GM12878 (cell line): ENCODE measurements around the gene DNAJC17. TPM values are rescaled to one million over a fixed set of nuclear protein-coding genes. Genes with fewer than 3 reads are reported as not detected.

Source experiments
- ATAC-seq: fragments of 200-7000 bp; cut with Tn5 transposase; 3 replicates; pipeline ENCODE4 v1.9.1; 2020; ENCODE audit warnings: mild to moderate bottlenecking, moderate library complexity
- BruUV-seq: library from RNA; stranded (reverse); fragments of 400-500 nt; replicated peaks from 2 replicates; lab custom pipeline; 2021; lab: Mats Ljungman, UMichigan
- CTCF ChIA-PET: fragments of 300-600 bp; sonication (Branson Sonifier 250); formaldehyde crosslinking; extraction: SDS; loops from one replicate; lab custom pipeline; 2021; ENCODE audit warnings: inconsistent platforms; lab: Yijun Ruan, JAX
- POLR2A ChIA-PET: fragments of 350-600 bp; formaldehyde crosslinking; extraction: SDS; loops from one replicate; lab custom pipeline; 2021; ENCODE audit warnings: inconsistent platforms; lab: Charles Lee
- RAD21 ChIA-PET: fragments of 300-600 bp; sonication (Branson Sonifier 250); formaldehyde crosslinking; loops from one replicate; lab custom pipeline; 2023; ENCODE audit warnings: antibody characterized with exemption; ENCODE audit not compliant: unreplicated experiment; lab: Charles Lee
- SMC1A ChIA-PET: fragments of 300-600 bp; sonication (Branson Sonifier 250); formaldehyde crosslinking; loops from one replicate; lab custom pipeline; 2023; ENCODE audit not compliant: unreplicated experiment, uncharacterized antibody; lab: Charles Lee
- DNase-seq: peaks from one replicate; pipeline ENCODE4 v3.0.0-alpha.2; 2011; ENCODE audit warnings: low read depth, low spot score
- FAIRE-seq: peaks from 3 replicates; lab custom pipeline; 2011; peaks lifted over from hg19 to GRCh38; lab: Jason Lieb, UNC
- H2AFZ ChIP-seq: 2 replicates; pipeline ENCODE4 v1.6.0; 2011; ENCODE audit warnings: low read depth, low read length, control low read depth; ENCODE audit not compliant: control insufficient read depth
- H3K27ac ChIP-seq: 2 replicates; pipeline ENCODE4 v1.5.1; 2011; ENCODE audit warnings: control low read depth; ENCODE audit not compliant: control insufficient read depth, insufficient read depth
- H3K27me3 ChIP-seq, 2 experiments: replicated peaks in 1 of 2; 2 replicates each; pipeline versions ENCODE4 v1.6.0 to v1.6.1; 2011; ENCODE audit warnings: low read length in 1 of 2; ENCODE audit not compliant: control insufficient read depth in 2 of 2, insufficient read depth in 2 of 2
- H3K36me3 ChIP-seq, 2 experiments: 2 replicates each; pipeline ENCODE4 v1.5.1; 2011; ENCODE audit warnings: low read length in 1 of 2; ENCODE audit not compliant: control insufficient read depth in 2 of 2, insufficient read depth in 2 of 2
- H3K4me1 ChIP-seq: 2 replicates; pipeline ENCODE4 v1.6.1; 2011; ENCODE audit warnings: mild to moderate bottlenecking, low read length, moderate library complexity, mixed read lengths; ENCODE audit not compliant: control insufficient read depth, insufficient read depth
- H3K4me2 ChIP-seq: 2 replicates; pipeline ENCODE4 v1.6.0; 2011; ENCODE audit warnings: control low read depth; ENCODE audit not compliant: control insufficient read depth, insufficient read depth
- H3K4me3 ChIP-seq: fragments of 200-600 bp; sonication (generic); 2 replicates; pipeline ENCODE4 v1.5.1; 2016
- H3K79me2 ChIP-seq: 2 replicates; pipeline ENCODE4 v1.6.0; 2011; ENCODE audit warnings: low read length; ENCODE audit not compliant: control insufficient read depth, insufficient read depth
- H3K9ac ChIP-seq: 2 replicates; pipeline ENCODE4 v1.8.0; 2011; ENCODE audit warnings: low read length, control low read depth, mixed read lengths; ENCODE audit not compliant: control insufficient read depth, insufficient read depth
- H3K9me3 ChIP-seq: replicated peaks from 3 replicates; pipeline ENCODE4 v1.5.1; 2011; ENCODE audit warnings: mild to moderate bottlenecking, low read length; ENCODE audit not compliant: control insufficient read depth, insufficient read depth
- H4K20me1 ChIP-seq: 2 replicates; pipeline ENCODE4 v1.6.0; 2011; ENCODE audit not compliant: control insufficient read depth, insufficient read depth
- CBX3 ChIP-seq: fragments of 200-600 bp; sonication (generic); IDR thresholded peaks from 2 replicates; pipeline ENCODE4 v1.6.1; 2016; ENCODE audit warnings: low read depth, borderline replicate concordance
- CREB1 ChIP-seq: IDR thresholded peaks from 2 replicates; pipeline ENCODE4 v1.6.1; 2012; ENCODE audit warnings: low read depth, mild to moderate bottlenecking, inconsistent platforms
- MTA2 ChIP-seq: fragments of 450-650 bp; IDR thresholded peaks from 2 replicates; pipeline ENCODE4 v1.6.1; 2016; ENCODE audit warnings: low read depth, mild to moderate bottlenecking, moderate library complexity
- NFYB ChIP-seq: IDR thresholded peaks from 2 replicates; pipeline ENCODE4 v1.6.1; 2011; ENCODE audit warnings: low read depth, mild to moderate bottlenecking, low read length, improper control_type of control experiment, moderate library complexity; ENCODE audit not compliant: insufficient read depth
- POLR2AphosphoS5 ChIP-seq: IDR thresholded peaks from 2 replicates; pipeline ENCODE4 v1.6.1; 2011; ENCODE audit warnings: mild to moderate bottlenecking, low read length, inconsistent platforms
- SIX5 ChIP-seq: IDR thresholded peaks from 2 replicates; pipeline ENCODE4 v1.6.1; 2011; ENCODE audit warnings: mild to moderate bottlenecking, low read depth, low read length, moderate library complexity; ENCODE audit not compliant: severe bottlenecking
- SMAD5 ChIP-seq: IDR thresholded peaks from 2 replicates; pipeline ENCODE4 v1.6.1; 2016; ENCODE audit warnings: antibody characterized with exemption, low read depth
- SUPT20H ChIP-seq: IDR thresholded peaks from 2 replicates; pipeline ENCODE4 v1.6.1; 2011; ENCODE audit warnings: low read depth, mild to moderate bottlenecking, low read length, moderate library complexity, borderline replicate concordance; ENCODE audit not compliant: control insufficient read depth
- TBL1XR1 ChIP-seq: IDR thresholded peaks from 2 replicates; pipeline ENCODE4 v1.6.1; 2012; ENCODE audit warnings: low read depth, low read length, improper control_type of control experiment
- USF1 ChIP-seq: IDR thresholded peaks from 2 replicates; pipeline ENCODE4 v1.6.1; 2011; ENCODE audit warnings: borderline replicate concordance, low read depth, mild to moderate bottlenecking, moderate library complexity, mixed read lengths, low read length; ENCODE audit not compliant: insufficient read depth; ENCODE audit errors: extremely low read length
- ZBED1 ChIP-seq: IDR thresholded peaks from 2 replicates; pipeline ENCODE4 v1.6.1; 2016; ENCODE audit warnings: borderline replicate concordance
- ZNF274 ChIP-seq: IDR thresholded peaks from one replicate; pipeline ENCODE4 v1.8.0; 2011; ENCODE audit not compliant: insufficient read length, insufficient read depth
- ZNF592 ChIP-seq: fragments of 450-650 bp; IDR thresholded peaks from 2 replicates; pipeline ENCODE4 v1.6.1; 2017; ENCODE audit warnings: mild to moderate bottlenecking, moderate library complexity
- ZZZ3 ChIP-seq: IDR thresholded peaks from 2 replicates; pipeline ENCODE4 v1.6.1; 2011; ENCODE audit warnings: low read depth; ENCODE audit not compliant: control insufficient read depth, insufficient read length
- WGBS: methylation state at CpG from one replicate; pipeline ENCODE4 v1.1.6; 2016; ENCODE audit warnings: low lambda C conversion rate; ENCODE audit not compliant: insufficient replicate concordance, insufficient coverage; ENCODE audit errors: missing lambda C conversion rate; 5-methylcytosine and 5-hydroxymethylcytosine counted together
- in situ Hi-C: fragments of 300-500 bp; cut with MboI; formaldehyde crosslinking; loops from 9 replicates; pipeline ENCODE4 v1.14.3; 2018; ENCODE audit warnings: mixed read lengths
- intact Hi-C: fragments of 100-400 bp; cut with micrococcal nuclease; formaldehyde crosslinking; loops from one replicate; pipeline ENCODE4 v1.14.2; 2022; ENCODE audit not compliant: unreplicated experiment
- polyA plus RNA-seq, 11 experiments: library from polyadenylated mRNA; depleted of rRNA in 4 of 11; unstranded in 6 of 11; stranded (reverse) in 5 of 11; fragments of >200 nt; fragmentation: Nextera tagmentation in 4 of 11; fragmentation: Illumina TruSeq in 1 of 11; extraction: Ambion mirVana in 4 of 11; extraction: Trizol in 1 of 11; gene quantifications; 1 replicate in 1 of 11; 2 replicates in 10 of 11; pipeline versions ENCODE4 v1.2.1 to v1.2.3, GENCODE V29; 2011 to 2016; ENCODE audit warnings: inconsistent platforms in 2 of 11, missing spikeins in 2 of 11, low read depth in 1 of 11
- total RNA-seq, 4 experiments: library from RNA; depleted of rRNA in 3 of 4; stranded (reverse); fragments of >200 nt in 3 of 4; fragmentation: Illumina TruSeq in 1 of 4; extraction: Trizol in 1 of 4; gene quantifications; 2 replicates each; pipeline versions ENCODE4 v1.2.1 to v1.2.3, GENCODE V29; 2013 to 2021
- TF ChIP-seq, protein P1 (sequence below): IDR thresholded peaks from 2 replicates; pipeline ENCODE4 v1.6.1; 2012; ENCODE audit warnings: low read depth, low read length, improper control_type of control experiment
- TF ChIP-seq, protein P2 (sequence below): IDR thresholded peaks from 2 replicates; pipeline ENCODE4 v1.6.1; 2011; ENCODE audit warnings: borderline replicate concordance, low read depth, mild to moderate bottlenecking, moderate library complexity, low read length; ENCODE audit not compliant: insufficient read depth, poor library complexity, severe bottlenecking

The DNAJC17 gene
- total and polyA plus RNA-seq, 10 of the 15 experiments (the other 5 are each of a cell fraction or from before 2014, with no cell fraction given): 6.1 to 62.8 (median 45.4) TPM

- FAIRE-seq (no peak), DNase-seq (no peak), ATAC-seq (no peak)
- peaks cover 21% of the 10 kb centered on the region for H3K79me2 ChIP-seq
- SMC1A ChIA-PET: interaction anchor here (1.1 to 1.9 kb wide), 5 partner anchors 11 to 182 kb away, joined by 3 to 5 read pairs (median 3); partner anchors contain the start of genes DNAJC17, RPUSD2 and ZFYVE19
- no peak overlapping the region for H2AFZ ChIP-seq
- intact Hi-C loops (loop anchor here (5.0 kb wide), 1 partner anchor 141 kb away; the partner anchor contains the start of gene VPS18), in situ Hi-C loops (loop anchor here (5.0 kb wide), 1 partner anchor 54 kb away; the partner anchor contains the start of gene RAD51)
- H3K4me1 ChIP-seq: peaks cover 3% of the 10 kb centered on the region
- no TSS peak for BruUV-seq
- H3K9me3 ChIP-seq: no peaks in the 10 kb centered on the region
- RAD21 ChIA-PET: no interaction called here
- 96% methylated on average over 12 of the region's 12 CpGs for WGBS
- POLR2A ChIA-PET: interaction anchor here (0.9 to 1.4 kb wide), 2 partner anchors 12 to 23 kb away, joined by 3 to 5 read pairs; partner anchors contain the start of gene GCHFR
- H3K36me3 ChIP-seq: peaks cover 8 to 12% of the 10 kb centered on the region in 2 experiments
- H4K20me1 ChIP-seq: no peaks in the 10 kb centered on the region
- no peaks in the 10 kb centered on the region for H3K27me3 ChIP-seq
- no peak overlapping the region for H3K4me3 ChIP-seq
- CTCF ChIA-PET: interaction anchor here (1.0 to 3.5 kb wide), 3 partner anchors 11 to 31 kb away, joined by 3 to 20 read pairs (median 3); partner anchors contain the start of gene C15orf62
- H3K27ac ChIP-seq: no peak overlapping the region
- H3K4me2 ChIP-seq: no peak overlapping the region
- no peak overlapping the region for H3K9ac ChIP-seq
- TF ChIP-seq CBX3: no peak
- TF ChIP-seq, protein P1, sequence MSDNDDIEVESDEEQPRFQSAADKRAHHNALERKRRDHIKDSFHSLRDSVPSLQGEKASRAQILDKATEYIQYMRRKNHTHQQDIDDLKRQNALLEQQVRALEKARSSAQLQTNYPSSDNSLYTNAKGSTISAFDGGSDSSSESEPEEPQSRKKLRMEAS: no peak
- TF ChIP-seq CREB1: no peak
- TF ChIP-seq SMAD5: no peak
- no peak for TF ChIP-seq ZBED1
- TF ChIP-seq ZNF274: no peak
- TF ChIP-seq NFYB: no peak
- TF ChIP-seq SUPT20H: no peak
- no peak for TF ChIP-seq TBL1XR1
- TF ChIP-seq ZZZ3: no peak
- TF ChIP-seq SIX5: no peak
- no peak for TF ChIP-seq ZNF592
- TF ChIP-seq, protein P2, sequence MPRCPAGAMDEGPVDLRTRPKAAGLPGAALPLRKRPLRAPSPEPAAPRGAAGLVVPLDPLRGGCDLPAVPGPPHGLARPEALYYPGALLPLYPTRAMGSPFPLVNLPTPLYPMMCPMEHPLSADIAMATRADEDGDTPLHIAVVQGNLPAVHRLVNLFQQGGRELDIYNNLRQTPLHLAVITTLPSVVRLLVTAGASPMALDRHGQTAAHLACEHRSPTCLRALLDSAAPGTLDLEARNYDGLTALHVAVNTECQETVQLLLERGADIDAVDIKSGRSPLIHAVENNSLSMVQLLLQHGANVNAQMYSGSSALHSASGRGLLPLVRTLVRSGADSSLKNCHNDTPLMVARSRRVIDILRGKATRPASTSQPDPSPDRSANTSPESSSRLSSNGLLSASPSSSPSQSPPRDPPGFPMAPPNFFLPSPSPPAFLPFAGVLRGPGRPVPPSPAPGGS: no peak
- TF ChIP-seq POLR2AphosphoS5: no peak
- TF ChIP-seq USF1: no peak
- no peak for TF ChIP-seq MTA2
Observed at GRCh38 chr15:40751745-40752144, 55.5 kb downstream of the DNAJC17 start.
